HL-60/S4 treated with phorbol 12-myristate 13-acetate at 8.2 ng/mL for 4 days and 3 days (cell line): Measurements from ENCODE around the gene PAPPA2.
"Not testable (repeated sequence)": the region's sequence is repeated elsewhere in the genome, so short reads cannot be mapped to it uniquely, and the experiment has no call there.

Experiments used
- in situ Hi-C: fragments of 300-500 bp; cut with MboI; formaldehyde crosslinking; loops from 2 replicates; pipeline ENCODE4 v1.15.0; 2022; ENCODE audit warnings: low sequenced_read_pairs

The PAPPA2 gene

GRCh38 chr1:176602388-176603004 is 139.5 kb downstream of the PAPPA2 start:
- in situ Hi-C loops, result no loop called here

DNA sequence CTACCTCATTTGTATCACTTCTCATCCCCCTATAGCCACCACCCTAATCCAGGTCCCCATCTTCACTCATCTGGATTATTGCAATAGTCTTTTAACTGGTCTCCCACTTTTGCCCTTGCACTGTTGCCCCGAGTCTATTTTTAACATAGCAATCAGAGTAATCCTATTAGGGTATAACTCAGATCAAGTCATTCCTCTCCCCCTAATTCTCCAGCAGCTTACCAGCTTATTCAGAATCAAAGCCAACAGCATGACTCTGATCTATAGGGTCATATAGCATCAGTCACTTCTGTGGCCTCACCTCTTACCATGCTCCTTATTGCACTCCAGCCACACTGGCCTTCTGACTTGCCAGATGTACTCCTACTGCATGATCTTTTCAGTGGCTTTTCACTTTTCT is 140.7 kb downstream of the PAPPA2 start:
- in situ Hi-C loops, result no loop called here

DNA sequence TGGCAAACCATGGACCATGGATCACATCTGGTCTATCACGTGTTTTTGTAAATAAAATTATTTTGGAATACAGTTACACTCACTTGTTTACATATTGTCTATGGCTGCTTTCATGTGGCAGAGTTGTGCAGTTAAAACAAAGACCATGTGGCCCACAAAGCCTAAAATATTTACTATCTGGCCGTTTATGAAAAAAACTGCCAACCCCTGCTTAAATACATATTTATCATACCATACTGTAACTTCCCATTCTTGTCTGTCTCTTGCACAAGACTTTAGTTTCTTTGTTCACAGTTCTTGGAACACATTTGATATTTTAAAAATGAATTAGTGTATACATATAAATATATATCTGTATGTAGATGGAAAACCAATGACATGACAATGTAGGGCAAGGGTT is 141.5 kb downstream of the PAPPA2 start:
- in situ Hi-C loops, result no loop called here

DNA sequence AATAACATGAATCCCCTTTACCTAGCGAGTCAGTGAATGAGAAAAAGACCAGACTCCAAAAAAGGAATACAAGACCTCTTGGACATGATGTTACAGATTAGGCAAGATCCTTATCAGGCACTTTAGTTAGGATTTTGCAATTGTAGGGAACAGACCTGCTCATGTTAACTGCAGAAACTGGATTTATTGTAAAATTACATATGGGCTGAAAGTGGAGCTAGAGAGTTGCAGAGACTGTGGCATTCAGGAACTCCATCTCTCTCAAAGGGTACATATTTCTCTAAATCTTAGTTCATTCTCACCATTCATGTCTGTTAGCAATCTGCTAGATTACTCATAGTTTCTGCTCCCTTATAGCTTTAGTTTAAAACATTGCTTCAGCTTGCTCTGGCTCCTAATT is 142.2 kb downstream of the PAPPA2 start:
- in situ Hi-C loops, result no loop called here

DNA sequence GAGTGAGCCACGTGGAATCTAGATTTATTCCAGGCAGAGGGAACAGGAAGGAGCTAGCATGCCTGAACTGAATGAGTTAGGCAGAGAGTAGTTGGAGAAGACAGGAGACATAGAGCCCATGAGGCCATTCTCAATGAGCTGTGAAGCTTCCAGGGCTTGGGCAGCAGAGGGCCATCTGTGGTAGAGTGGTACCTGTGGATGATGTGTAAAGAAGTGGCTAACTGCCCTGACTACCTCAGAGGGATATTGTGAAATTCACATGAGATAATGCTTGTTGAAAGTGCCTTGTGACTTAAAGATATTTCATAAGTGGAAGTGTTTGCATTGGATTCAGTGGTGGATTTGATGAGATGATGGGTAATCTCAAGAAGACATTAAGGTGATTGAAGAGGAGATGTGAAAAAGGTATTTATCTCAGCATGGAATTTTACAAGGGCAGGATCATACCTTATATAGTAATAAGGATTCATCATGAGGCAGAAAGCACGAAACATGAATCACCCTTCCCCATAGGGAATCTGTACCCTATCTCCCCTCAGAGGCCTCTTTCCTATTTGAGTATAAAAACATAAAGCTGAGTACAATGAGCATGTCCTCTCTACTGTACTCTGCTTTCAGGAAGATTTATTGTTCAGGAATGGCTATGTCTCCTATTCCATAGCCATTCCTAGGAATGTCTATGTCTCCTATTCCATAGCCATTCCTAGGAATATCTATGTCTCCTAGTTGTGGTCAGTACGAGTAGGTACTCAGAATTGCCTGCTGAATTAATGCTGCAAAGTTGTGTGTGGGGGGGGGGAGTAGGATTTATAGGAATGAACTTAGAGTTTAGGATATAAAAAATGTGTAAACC is 146.8 kb downstream of the PAPPA2 start:
- in situ Hi-C loops, result no loop called here

- in situ Hi-C loops, result no loop called here
These were observed 149.8 kb downstream of the PAPPA2 start for GRCh38 chr1:176612791-176613190.

DNA sequence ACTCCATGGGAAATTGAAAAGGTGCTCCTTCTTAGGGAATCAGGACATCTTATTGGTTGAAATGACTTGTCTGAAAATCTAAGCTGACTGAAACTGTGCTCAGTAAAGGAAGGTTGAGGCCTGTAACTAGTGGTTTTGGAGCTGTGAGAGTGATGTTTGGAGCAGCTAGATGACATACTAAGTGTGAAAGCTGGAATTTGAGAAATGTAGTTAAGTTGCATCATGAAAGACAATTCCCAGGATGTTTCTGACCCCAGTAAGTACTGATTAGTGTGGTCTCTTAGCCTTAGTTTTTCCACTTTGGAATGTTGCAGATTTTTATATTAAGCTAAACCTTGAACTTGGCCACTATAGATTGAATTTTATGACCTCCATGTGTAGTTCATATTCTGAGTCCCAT is 154.9 kb downstream of the PAPPA2 start:
- in situ Hi-C loops, result no loop called here

DNA sequence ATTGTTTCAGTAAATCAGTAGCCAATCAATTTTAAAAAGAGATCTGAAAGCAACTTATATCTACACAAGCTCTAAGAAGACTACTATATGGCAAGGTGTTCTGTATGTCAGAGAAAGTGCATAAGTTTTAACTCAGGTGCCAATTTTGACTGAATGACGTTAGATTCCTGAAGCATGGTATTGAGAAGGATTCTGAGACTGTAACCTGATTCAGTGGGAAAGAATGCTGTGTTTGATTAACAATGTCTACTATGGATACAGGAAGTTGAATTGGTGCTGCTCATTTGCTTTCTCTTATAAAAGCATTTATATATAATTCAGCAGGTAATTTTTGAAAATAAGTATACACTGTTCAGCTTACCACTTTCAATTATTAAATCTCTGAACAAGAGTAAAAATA is 156.3 kb downstream of the PAPPA2 start:
- in situ Hi-C loops, result no loop called here

GRCh38 chr1:176625365-176625764 is 162.4 kb downstream of the PAPPA2 start:
- in situ Hi-C loops, result no loop called here

- in situ Hi-C loops, result no loop called here
These were observed 163.6 kb downstream of the PAPPA2 start for GRCh38 chr1:176626572-176627061.

- in situ Hi-C loops, result no loop called here
These were observed 165.8 kb downstream of the PAPPA2 start for GRCh38 chr1:176628775-176629174.

DNA sequence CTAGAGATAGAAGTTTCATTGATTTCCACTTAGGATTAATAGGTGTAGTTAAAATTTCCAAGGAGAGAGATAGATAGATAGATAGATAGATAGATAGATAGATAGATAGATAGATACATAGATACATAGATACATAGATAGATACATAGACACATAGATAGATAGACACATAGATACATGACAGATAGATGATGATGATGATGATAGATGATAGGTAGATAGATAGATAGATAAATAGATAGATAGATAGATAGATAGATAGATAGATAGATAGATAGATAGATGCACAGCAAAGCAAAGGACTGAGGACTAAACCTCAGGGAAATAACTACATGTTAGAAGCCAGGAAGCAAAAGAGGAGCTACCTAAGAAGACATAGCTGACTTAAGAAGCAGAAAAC is 171.8 kb downstream of the PAPPA2 start:
- in situ Hi-C loops, result not testable (repeated sequence)

GRCh38 chr1:176638713-176639526 is 175.9 kb downstream of the PAPPA2 start:
- in situ Hi-C loops, result no loop called here

- in situ Hi-C loops, result no loop called here
These were observed 180.6 kb downstream of the PAPPA2 start for GRCh38 chr1:176643536-176643935.

GRCh38 chr1:176648556-176648955 is 185.6 kb downstream of the PAPPA2 start:
- in situ Hi-C loops, result no loop called here

DNA sequence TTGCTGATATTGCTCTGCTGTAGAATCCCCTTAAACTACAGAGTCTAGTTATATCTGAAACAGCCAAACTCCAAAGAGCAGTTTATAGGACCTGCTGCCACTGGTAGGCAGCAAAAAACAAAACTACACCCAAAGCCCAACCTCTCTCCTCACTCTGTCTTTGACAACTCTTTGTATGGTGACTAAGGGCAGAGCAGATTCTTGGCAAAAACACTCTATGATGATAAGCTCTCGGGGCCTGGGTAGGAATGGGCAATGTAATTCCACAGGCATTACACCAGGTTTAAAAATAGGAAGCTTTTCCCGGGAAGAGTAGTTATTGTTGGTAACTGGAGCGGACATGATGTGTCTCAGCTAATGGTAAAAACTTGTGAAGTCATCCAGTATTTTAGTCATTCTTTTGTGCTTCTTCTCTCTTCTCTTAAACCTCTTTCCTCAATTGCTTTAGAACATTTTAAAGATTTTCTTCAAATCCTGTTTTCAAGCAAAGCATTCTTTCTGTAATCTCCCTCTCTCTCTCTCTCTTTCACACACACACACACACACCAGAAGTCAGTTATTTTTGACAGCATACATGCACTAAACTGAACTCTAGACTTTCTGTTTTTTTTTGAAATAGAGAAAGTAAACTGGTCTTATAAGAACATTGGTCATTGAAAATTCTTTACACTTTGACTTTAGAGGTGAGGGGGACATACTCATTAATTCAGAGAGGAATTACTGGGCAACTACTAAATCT is 193.5 kb downstream of the PAPPA2 start:
- in situ Hi-C loops, result no loop called here

DNA sequence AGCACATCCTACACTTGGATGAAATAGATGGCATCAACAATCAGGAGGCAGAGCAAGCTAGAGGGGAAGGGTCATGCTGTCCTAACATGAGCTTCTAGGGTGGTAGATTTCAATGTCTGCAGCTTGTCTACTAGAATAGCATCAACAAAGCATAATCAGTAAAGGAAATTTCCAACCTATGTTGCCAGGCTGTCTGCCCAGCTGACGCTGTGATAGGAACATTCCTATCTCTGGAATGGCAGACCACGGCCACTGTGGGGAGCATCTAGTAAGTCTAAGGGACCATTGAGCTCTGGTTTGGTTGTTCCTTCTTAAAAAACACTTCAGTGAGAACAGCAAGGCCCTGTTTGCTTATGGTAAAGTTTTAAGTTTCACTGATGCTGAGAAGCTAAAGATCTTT is 206.8 kb downstream of the PAPPA2 start:
- in situ Hi-C loops, result no loop called here

DNA sequence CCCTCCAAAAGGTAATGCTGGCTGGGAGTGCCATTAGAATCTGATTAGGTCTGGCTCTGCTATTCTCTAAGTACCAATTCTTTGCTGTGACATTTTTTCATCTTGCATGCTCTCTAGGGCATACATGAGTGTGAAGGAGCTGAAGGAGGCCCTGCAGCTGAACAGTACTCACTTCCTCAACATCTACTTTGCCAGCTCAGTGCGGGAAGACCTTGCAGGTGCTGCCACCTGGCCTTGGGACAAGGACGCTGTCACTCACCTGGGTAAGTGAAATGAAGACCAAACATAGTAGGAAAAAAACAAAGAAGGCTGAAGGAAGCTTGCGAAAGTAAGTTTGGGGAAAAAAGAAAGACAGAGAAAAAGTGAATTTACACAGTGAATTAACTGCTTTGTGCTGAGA is 207.9 kb downstream of the PAPPA2 start:
- in situ Hi-C loops, result no loop called here

GRCh38 chr1:176682830-176683535 is 220.0 kb downstream of the PAPPA2 start:
- in situ Hi-C loops, result no loop called here
